HK-2 (cell line): ENCODE data around the gene TNIP2.

ENCODE experiments used
- DNase-seq: peaks from one replicate; pipeline ENCODE4 v3.0.0-alpha.2; 2018; ENCODE audit not compliant: unreplicated experiment

The TNIP2 gene

GRCh38 chr4:2755821-2756690 is at the start of gene TNIP2:
TSS of gene TNIP2 (minus strand) at chr4:2756336. CDS start at chr4:2756289, 47 bp downstream.
- peak; percentile 92 for DNase-seq

GRCh38 chr4:2804973-2805501 is 48.9 kb upstream of the TNIP2 start:
- DNase-seq = no peak

- DNase-seq = no peak
Measured at GRCh38 chr4:2804449-2804972, 48.4 kb upstream of the TNIP2 start.

- peak; percentile 62 for DNase-seq
Measured at GRCh38 chr4:2803624-2804448, 47.7 kb upstream of the TNIP2 start.

- no peak for DNase-seq
Measured at GRCh38 chr4:2802618-2803531, 46.7 kb upstream of the TNIP2 start.

GRCh38 chr4:2800691-2801596 is 44.8 kb upstream of the TNIP2 start:
- DNase-seq = peak; percentile 62

- DNase-seq = no peak
Measured at GRCh38 chr4:2799971-2800690, 44.0 kb upstream of the TNIP2 start.

GRCh38 chr4:2799224-2799911 is 43.2 kb upstream of the TNIP2 start:
- DNase-seq = no peak

- DNase-seq = no peak
Measured at GRCh38 chr4:2798399-2799223, 42.5 kb upstream of the TNIP2 start.

- DNase-seq = no peak
Measured at GRCh38 chr4:2797545-2798305, 41.6 kb upstream of the TNIP2 start.

GRCh38 chr4:2796849-2797544 is 40.9 kb upstream of the TNIP2 start:
- DNase-seq = no peak

GRCh38 chr4:2795893-2796848 is 40.0 kb upstream of the TNIP2 start:
- peak; percentile 71 for DNase-seq

- DNase-seq = no peak
Measured at GRCh38 chr4:2795300-2795892, 39.3 kb upstream of the TNIP2 start.

GRCh38 chr4:2794486-2795299 is 38.6 kb upstream of the TNIP2 start:
- DNase-seq = peak; percentile 91
